Measurements from ENCODE around the gene GPC5.

- TF ChIP-seq, protein P1, sequence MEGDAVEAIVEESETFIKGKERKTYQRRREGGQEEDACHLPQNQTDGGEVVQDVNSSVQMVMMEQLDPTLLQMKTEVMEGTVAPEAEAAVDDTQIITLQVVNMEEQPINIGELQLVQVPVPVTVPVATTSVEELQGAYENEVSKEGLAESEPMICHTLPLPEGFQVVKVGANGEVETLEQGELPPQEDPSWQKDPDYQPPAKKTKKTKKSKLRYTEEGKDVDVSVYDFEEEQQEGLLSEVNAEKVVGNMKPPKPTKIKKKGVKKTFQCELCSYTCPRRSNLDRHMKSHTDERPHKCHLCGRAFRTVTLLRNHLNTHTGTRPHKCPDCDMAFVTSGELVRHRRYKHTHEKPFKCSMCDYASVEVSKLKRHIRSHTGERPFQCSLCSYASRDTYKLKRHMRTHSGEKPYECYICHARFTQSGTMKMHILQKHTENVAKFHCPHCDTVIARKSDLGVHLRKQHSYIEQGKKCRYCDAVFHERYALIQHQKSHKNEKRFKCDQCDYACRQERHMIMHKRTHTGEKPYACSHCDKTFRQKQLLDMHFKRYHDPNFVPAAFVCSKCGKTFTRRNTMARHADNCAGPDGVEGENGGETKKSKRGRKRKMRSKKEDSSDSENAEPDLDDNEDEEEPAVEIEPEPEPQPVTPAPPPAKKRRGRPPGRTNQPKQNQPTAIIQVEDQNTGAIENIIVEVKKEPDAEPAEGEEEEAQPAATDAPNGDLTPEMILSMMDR (IDR thresholded peaks at IDR 0.05), result no peak
- TF ChIP-seq EZH2phosphoT487 (IDR thresholded peaks at IDR 0.05) (no peak), EZH2 (IDR thresholded peaks at IDR 0.05) (no peak)
Observed at GRCh38 chr13:92821324-92821723, 1422.9 kb downstream of the GPC5 start.
